ENCODE data around the gene FAM43B.

The FAM43B gene

GRCh38 chr1:20552728-20553445 is 514 bp downstream of the FAM43B start:
- DNase-seq: no peak

- no peak for DNase-seq
Observed at GRCh38 chr1:20555025-20555757, 2.8 kb downstream of the FAM43B start.

GRCh38 chr1:20555758-20556120 is 3.4 kb downstream of the FAM43B start:
- no peak for DNase-seq

- DNase-seq: no peak
Observed at GRCh38 chr1:20558191-20558590, 5.8 kb downstream of the FAM43B start.

GRCh38 chr1:20560966-20561365 is 8.6 kb downstream of the FAM43B start:
- DNase-seq: no peak

GRCh38 chr1:20565234-20565633 is 12.9 kb downstream of the FAM43B start:
- DNase-seq: no peak

GRCh38 chr1:20569523-20570098 is 17.2 kb downstream of the FAM43B start:
- DNase-seq: no peak

GRCh38 chr1:20571427-20571826 is 19.1 kb downstream of the FAM43B start:
- DNase-seq: no peak

- no peak for DNase-seq
Observed at GRCh38 chr1:20573987-20574386, 21.6 kb downstream of the FAM43B start.

GRCh38 chr1:20574686-20575540 is 22.5 kb downstream of the FAM43B start:
- peak; percentile 54 for DNase-seq

- DNase-seq: no peak
Observed at GRCh38 chr1:20575541-20576336, 23.4 kb downstream of the FAM43B start.

- DNase-seq: no peak
Observed at GRCh38 chr1:20578062-20578461, 25.7 kb downstream of the FAM43B start.

- no peak for DNase-seq
Observed at GRCh38 chr1:20578721-20579395, 26.5 kb downstream of the FAM43B start.

- no peak for DNase-seq
Observed at GRCh38 chr1:20584890-20585289, 32.5 kb downstream of the FAM43B start.

- no peak for DNase-seq
Observed at GRCh38 chr1:20586953-20587660, 34.7 kb downstream of the FAM43B start.

GRCh38 chr1:20587661-20588053 is 35.3 kb downstream of the FAM43B start:
- DNase-seq: no peak

GRCh38 chr1:20588634-20589225 is 36.4 kb downstream of the FAM43B start, which contains the start of gene CDA:
Gene CDA (plus strand): TSS chr1:20589097. CDS start chr1:20589130, 33 bp downstream.
- no peak for DNase-seq

GRCh38 chr1:20589331-20590278 is 37.2 kb downstream of the FAM43B start:
- DNase-seq: no peak

- no peak for DNase-seq
Observed at GRCh38 chr1:20590306-20590777, 38.0 kb downstream of the FAM43B start.

Measured in stimulated activated CD4-positive, alpha-beta T cell treated with anti-CD3 and anti-CD28 coated beads, Interleukin-4, amount 100 ng/mL, for 24 hours (primary cell).